GM12873 (cell line): Measurements from ENCODE around the gene TGDS.

Experiments used
- TF ChIP-seq, protein P1 (sequence below): IDR thresholded peaks from 2 replicates; pipeline ENCODE4 v1.5.1; 2012; ENCODE audit warnings: low read depth, mild to moderate bottlenecking, moderate library complexity, low read length, control low read depth; ENCODE audit not compliant: insufficient read depth; ENCODE audit errors: missing control alignments

The TGDS gene

DNA sequence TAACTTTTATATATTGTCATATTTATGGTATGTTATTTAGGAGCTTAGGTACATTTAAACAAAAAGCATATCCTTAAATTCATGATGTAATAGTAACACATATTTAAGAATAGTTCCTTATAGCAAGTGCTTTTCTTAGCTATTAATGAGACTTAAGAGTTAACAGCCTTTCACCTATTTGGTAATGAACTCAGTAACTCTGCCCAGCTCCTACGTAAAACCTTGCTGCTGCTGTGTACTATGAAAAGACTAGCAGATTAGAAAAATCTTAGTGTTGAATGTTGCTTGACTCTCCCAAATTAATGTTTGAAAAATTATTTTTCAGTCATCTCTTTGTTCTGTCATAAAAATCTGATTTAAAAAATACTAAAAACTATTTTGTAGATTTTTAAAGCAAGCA is 12.6 kb upstream of the TGDS start:
- TF ChIP-seq, protein P1, sequence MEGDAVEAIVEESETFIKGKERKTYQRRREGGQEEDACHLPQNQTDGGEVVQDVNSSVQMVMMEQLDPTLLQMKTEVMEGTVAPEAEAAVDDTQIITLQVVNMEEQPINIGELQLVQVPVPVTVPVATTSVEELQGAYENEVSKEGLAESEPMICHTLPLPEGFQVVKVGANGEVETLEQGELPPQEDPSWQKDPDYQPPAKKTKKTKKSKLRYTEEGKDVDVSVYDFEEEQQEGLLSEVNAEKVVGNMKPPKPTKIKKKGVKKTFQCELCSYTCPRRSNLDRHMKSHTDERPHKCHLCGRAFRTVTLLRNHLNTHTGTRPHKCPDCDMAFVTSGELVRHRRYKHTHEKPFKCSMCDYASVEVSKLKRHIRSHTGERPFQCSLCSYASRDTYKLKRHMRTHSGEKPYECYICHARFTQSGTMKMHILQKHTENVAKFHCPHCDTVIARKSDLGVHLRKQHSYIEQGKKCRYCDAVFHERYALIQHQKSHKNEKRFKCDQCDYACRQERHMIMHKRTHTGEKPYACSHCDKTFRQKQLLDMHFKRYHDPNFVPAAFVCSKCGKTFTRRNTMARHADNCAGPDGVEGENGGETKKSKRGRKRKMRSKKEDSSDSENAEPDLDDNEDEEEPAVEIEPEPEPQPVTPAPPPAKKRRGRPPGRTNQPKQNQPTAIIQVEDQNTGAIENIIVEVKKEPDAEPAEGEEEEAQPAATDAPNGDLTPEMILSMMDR, result no peak

DNA sequence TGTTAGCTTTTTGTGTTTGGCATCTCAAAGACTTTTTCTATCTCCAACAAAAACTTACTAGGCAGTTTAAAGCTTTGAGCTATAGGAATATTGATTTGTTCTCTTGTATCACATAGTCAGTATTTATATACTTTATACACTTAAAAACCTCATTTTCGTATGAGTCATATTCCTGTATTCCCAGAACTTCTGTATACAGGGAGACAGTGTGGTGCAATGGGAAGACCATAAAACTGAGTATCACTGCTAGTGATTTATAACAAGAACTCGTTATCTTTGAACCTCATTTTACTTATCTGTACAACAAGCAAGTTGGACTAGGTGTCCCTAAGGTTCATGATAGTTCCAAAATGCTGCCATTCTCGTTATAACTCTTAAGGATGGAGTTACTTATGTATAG is 12.0 kb upstream of the TGDS start:
- TF ChIP-seq, protein P1, result no peak

DNA sequence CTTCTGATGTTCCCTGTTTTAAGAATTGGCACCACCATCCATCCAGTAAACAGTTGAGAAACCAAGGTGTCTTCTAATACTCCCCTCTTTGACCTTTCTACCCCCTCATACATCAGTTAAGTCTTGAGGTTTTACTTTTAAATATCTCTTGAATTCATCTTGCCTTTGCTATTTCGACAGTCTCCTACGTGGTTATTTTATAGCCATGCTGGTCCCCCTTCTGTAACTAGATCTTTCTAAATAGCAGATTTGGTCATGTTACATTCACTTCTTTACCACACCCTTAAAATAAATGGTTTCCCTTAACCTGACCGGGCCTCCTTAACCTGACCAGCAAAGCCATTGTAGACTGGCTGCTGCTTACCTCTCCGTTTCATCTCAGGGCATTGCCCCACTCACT is 11.1 kb upstream of the TGDS start:
- TF ChIP-seq, protein P1, result no peak

DNA sequence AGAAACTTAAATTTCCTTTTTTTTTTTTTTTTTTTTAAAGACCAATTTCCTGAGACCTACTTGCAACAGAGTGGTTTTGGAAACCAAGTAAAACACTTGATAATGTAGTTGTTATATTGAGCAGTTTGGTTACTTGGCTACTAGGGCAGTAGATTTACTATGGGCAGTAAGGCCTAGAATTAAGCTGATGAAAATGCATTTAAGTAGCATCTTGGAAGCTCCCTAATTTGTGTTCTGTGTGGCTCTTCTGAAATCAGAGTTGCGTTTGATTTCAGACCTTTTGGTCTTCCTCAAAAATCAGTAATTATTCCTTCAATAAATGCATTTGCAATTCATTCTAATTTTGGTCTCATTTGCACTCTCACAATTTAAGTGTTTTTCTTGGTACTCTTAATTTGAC is 6.5 kb upstream of the TGDS start:
- TF ChIP-seq, protein P1, result no peak

DNA sequence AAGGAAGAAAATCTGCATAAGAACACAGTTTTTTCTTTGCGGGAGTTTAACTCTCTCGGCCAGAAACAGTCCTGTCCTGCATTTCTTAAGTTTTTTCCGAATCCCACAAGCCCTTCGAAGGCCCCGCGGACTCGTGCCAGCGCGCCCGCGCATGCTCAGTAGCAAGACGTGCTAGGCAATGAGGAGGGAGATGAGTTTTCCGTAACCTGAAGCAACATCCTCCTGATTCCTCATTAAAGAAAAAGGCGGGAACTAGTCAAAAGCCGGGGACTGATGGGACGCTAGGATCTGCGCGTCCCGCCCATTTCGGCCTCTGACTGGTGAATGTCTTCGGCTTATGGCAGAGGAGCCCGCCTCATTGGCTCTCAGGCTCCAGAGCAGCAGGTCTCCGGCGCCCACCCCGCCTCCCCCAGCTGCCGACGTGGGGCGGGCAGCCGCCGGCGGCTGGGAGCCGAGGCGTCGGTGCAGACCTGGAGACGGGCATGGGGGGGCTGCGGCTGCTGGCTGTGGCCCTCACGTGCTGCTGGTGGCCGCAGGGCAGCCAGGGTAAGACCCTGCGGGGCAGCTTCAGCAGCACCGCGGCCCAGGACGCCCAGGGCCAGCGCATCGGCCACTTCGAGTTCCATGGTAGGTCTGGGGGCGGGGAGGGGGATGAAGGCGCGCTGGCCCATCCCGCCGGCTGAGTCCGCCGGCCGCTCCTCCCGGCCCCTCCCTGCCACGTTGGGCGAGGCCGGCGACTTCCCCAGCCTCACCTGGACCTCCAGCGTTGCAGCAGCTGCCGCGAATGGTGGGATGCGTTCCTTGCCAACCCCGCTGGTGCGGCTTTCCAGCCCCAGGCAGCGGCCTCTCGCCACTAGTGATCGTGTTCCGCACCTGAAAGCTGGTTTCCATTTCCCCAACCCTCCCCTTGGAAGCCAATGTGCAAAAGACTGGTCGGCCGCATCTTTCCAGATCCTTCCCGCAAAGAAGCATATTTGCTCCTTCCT is 5.8 kb upstream of the TGDS start, which contains the start of gene GPR180:
Gene GPR180, plus strand, starts transcription at position 412 of the 986 bp plus-strand sequence. Its CDS starts 71 bp downstream, at position 483.
- TF ChIP-seq, protein P1, result no peak

DNA sequence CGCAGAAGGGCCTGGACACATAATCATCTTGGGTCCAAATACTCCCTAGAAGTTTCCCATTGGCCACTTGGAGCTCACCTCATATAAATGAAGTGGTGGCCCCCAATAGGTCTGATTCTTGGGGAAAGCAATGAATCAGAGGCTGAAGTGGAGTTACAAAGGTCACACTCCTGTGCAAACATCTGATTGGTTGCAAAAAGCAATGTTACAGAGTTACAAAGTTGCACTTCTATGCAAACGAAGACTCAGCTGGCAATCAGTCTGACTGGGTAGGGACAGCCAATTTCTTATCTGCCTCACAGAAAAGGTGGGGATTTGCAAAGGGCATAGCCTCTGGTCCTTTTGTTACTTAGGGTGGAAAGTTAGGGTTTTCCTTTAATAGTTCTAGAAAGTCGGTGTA is 3.9 kb upstream of the TGDS start:
- TF ChIP-seq, protein P1, result no peak

DNA sequence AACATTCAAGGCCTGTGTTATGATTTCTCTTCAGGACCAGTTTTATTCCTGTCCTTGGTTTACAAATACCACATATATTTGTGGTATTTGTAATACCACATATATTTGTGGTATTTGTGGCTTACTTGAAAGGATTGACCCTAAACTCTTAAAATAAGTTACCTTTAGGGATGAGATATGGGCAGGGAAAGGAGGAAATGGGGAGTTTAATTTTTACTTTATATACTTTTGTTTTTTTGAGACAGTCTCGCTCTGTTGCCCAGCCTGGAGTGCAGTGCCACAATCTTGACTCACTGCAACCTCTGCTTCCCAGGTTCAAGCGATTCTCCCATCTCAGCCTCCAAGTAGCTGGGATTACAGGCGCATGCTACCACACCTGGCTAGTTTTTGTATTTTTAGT is 2.3 kb upstream of the TGDS start:
- TF ChIP-seq, protein P1, result no peak
